Stimulated activated memory B cell treated with anti-CD40 and anti-IgM and Interleukin-4, amounts not matched to agents 10 μg/mL and 1 μg/mL and 100 μg/mL, for 72 hours (primary cell): ENCODE data around the gene MEGF8.

Experiments
- ATAC-seq: fragments of 150-1000 bp; cut with Tn5 transposase; 2 replicates; pipeline ENCODE4 v1.10.0; 2021
- H3K27ac Mint-ChIP-seq: one replicate; pipeline ENCODE4 v1.8.0; 2022; ENCODE audit warnings: mild to moderate bottlenecking, mixed read lengths
- H3K27me3 Mint-ChIP-seq: one replicate; pipeline ENCODE4 v1.8.0; 2022; ENCODE audit warnings: mixed read lengths
- H3K36me3 Mint-ChIP-seq: one replicate; pipeline ENCODE4 v1.8.0; 2022; ENCODE audit warnings: mixed read lengths
- H3K4me1 Mint-ChIP-seq: one replicate; pipeline ENCODE4 v1.8.0; 2022; ENCODE audit warnings: mixed read lengths
- H3K4me3 Mint-ChIP-seq: one replicate; pipeline ENCODE4 v1.8.0; 2022; ENCODE audit warnings: mild to moderate bottlenecking, moderate library complexity, mixed read lengths
- H3K9me3 Mint-ChIP-seq: one replicate; pipeline ENCODE4 v1.8.0; 2022; ENCODE audit warnings: mixed read lengths

The MEGF8 gene

GRCh38 chr19:42348211-42348610 is 22.8 kb downstream of the MEGF8 start:
- Mint-ChIP-seq H3K27me3 (no peaks in the 10 kb centered on the region), H3K4me1 (peaks cover 11% of the 10 kb centered on the region), H3K9me3 (no peaks in the 10 kb centered on the region), H3K27ac (no peak overlapping the region), H3K36me3 (peaks cover 49% of the 10 kb centered on the region), H3K4me3 (no peak overlapping the region)
- ATAC-seq = no peak

DNA sequence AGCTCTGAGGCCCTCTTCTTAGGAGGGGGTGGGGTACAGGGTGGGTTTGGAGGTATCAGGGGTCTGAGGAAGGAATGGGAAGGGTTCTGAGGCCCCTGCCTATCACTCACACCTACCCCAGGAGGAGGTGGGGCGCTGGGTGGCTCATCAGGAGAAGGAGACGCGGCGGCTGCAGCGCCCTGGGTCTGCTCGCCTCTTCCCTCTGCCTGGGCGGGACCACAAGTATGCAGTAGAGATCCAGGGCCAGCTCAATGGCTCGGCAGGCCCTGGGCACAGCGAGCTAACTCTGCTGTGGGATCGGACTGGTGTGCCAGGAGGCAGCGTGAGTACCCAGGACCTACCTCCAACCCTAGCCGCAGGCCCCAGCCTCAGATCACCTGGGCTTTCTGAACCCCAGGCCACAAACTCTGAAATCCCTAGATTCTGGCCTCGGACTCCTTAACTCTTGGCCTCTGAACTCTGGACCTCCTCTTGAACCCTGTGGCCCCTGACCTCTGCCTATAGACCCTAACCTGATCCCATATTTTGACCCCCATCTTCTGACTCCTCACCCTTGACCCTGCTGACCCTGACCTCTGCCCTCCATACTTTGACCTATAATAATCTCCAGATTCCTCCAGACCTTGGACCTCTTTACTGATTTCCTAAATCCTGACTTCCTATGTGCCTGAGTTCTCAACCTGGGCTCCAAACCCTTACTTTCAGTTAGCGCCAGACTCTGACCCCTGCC is 24.1 kb downstream of the MEGF8 start:
- no peak overlapping the region for H3K27ac Mint-ChIP-seq
- no peaks in the 10 kb centered on the region for H3K9me3 Mint-ChIP-seq
- peaks cover 11% of the 10 kb centered on the region for H3K4me1 Mint-ChIP-seq
- no peaks in the 10 kb centered on the region for H3K27me3 Mint-ChIP-seq
- H3K36me3 Mint-ChIP-seq = peaks cover 49% of the 10 kb centered on the region
- ATAC-seq = no peak
- H3K4me3 Mint-ChIP-seq = no peak overlapping the region

DNA sequence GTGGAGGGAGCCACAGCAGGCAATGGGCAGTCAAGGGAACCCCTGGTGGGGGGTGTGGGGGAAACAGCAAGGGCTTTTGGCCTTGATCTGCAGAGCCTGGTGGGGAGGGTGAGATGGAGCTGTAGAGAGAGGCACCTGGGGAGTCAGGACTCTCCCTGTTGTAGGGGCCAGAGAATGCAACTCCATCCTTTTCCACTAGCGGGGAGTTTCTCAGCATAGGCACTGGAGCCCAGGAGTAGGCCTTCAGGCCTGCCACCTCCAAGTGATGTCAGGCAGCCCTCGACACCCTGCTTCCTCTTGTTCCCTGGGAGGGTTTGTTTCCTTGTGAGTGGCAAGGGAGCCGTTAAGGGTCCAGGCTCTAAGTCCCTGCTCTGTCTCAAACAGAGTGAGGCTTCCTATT is 25.0 kb downstream of the MEGF8 start:
- H3K27ac Mint-ChIP-seq = no peak overlapping the region

DNA sequence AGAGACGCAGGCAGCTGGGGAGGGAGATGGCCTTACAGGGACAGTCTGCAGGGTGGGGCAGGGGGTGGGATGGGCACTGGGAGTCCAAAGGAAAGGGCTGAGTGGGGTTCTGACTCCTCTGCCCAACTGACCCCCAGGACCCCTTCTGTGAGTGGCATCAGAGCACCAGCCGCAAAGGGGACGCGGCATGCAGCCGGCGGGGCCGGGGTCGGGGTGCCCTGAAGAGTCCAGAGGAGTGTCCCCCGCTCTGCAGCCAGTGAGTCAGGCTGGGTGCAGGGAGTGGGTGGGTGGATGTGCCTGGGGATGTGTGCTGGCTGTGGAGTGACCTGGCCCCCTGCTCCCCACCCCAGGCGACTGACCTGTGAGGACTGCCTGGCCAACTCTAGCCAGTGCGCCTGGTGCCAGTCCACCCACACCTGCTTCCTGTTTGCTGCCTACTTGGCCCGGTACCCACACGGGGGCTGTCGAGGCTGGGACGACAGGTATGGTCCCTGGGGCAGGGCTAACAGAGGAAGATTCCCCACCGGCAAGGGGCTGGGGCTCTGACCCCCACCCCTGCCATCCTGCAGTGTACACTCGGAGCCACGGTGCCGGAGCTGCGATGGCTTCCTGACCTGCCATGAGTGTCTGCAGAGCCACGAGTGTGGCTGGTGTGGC is 25.8 kb downstream of the MEGF8 start:
- Mint-ChIP-seq H3K9me3 (no peaks in the 10 kb centered on the region), H3K4me1 (peaks cover 11% of the 10 kb centered on the region), H3K27me3 (no peaks in the 10 kb centered on the region), H3K36me3 (peaks cover 47% of the 10 kb centered on the region), H3K27ac (no peak overlapping the region), H3K4me3 (no peak overlapping the region)
- no peak for ATAC-seq

More for the DNA sequence above, 25.0 kb downstream of the MEGF8 start:
- no peaks in the 10 kb centered on the region for H3K9me3 Mint-ChIP-seq
- H3K4me3 Mint-ChIP-seq = no peak overlapping the region
- no peaks in the 10 kb centered on the region for H3K27me3 Mint-ChIP-seq
- H3K36me3 Mint-ChIP-seq = peaks cover 46% of the 10 kb centered on the region
- ATAC-seq = no peak
- peaks cover 11% of the 10 kb centered on the region for H3K4me1 Mint-ChIP-seq

DNA sequence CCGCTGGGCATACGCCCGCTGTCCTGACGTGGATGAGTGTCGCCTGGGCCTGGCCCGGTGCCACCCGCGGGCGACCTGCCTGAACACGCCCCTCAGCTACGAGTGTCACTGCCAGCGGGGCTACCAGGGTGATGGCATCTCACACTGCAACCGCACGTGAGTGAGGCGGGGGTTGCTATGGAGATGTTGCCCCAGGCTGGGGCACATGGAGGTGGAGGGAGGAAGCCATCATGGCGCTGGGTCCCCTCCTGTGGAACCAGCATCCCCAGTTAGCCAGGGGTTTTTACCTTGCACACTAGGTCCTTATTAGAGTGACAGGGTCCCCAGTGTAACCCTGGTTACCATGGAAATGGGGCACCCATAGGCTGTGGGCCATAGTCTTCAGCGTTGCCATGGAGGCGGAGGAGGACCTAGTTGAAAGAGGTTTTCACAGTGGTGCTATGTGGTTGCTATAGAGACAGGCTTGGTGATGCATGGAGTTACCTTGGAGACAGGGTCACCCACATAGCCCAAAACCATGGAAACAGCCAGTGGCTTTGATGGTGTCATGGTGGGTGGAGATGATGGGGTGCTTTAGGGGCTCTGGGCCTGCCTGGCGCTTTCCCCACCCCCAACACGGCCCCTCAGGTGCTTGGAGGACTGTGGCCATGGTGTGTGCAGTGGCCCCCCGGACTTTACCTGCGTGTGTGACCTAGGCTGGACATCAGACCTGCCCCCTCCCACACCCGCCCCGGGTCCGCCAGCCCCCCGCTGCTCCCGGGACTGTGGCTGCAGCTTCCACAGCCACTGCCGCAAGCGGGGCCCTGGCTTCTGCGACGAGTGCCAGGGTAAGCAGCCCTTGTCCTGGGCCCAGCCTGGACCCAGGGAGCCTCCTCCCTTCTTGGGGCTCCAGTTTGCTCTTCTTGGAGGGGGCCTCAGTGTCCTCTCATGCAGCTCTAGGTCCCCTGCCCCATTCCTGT is 27.1 kb downstream of the MEGF8 start:
- peaks cover 14% of the 10 kb centered on the region for H3K4me1 Mint-ChIP-seq
- H3K36me3 Mint-ChIP-seq = peaks cover 50% of the 10 kb centered on the region
- H3K4me3 Mint-ChIP-seq = no peak overlapping the region
- no peak overlapping the region for H3K27ac Mint-ChIP-seq
- peak; percentile 58 for ATAC-seq
- H3K27me3 Mint-ChIP-seq = no peaks in the 10 kb centered on the region
- H3K9me3 Mint-ChIP-seq = no peaks in the 10 kb centered on the region

DNA sequence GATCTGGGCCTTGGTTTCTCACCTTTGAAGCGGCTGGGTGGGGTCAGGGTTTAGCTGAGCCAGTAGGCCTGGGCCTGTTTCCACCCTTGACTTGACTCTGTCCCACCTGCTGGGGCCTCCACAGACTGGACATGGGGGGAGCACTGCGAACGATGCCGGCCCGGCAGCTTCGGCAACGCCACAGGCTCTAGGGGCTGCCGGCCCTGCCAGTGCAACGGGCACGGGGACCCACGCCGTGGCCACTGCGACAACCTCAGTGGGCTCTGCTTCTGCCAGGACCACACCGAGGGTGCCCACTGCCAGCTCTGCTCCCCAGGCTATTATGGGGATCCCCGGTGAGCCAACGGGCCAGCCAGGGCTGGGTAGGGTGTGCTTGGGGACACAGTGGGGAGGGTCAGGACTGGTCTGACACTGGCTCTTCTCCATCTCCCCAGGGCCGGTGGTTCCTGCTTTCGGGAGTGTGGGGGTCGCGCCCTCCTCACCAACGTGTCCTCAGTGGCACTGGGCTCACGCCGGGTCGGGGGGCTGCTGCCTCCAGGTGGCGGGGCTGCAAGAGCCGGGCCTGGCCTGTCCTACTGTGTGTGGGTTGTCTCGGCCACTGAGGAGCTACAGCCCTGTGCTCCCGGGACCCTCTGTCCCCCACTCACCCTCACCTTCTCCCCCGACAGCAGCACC is 28.0 kb downstream of the MEGF8 start:
- Mint-ChIP-seq H3K27ac (peak overlapping the region; percentile 6), H3K4me3 (no peak overlapping the region), H3K9me3 (no peaks in the 10 kb centered on the region), H3K36me3 (peaks cover 51% of the 10 kb centered on the region), H3K27me3 (no peaks in the 10 kb centered on the region), H3K4me1 (peaks cover 17% of the 10 kb centered on the region)
- ATAC-seq = no peak

GRCh38 chr19:42355896-42356295 is 30.5 kb downstream of the MEGF8 start:
- Mint-ChIP-seq H3K27ac (no peak overlapping the region), H3K36me3 (peaks cover 53% of the 10 kb centered on the region), H3K4me3 (no peak overlapping the region), H3K9me3 (no peaks in the 10 kb centered on the region), H3K27me3 (no peaks in the 10 kb centered on the region), H3K4me1 (peaks cover 17% of the 10 kb centered on the region)
- no peak for ATAC-seq

DNA sequence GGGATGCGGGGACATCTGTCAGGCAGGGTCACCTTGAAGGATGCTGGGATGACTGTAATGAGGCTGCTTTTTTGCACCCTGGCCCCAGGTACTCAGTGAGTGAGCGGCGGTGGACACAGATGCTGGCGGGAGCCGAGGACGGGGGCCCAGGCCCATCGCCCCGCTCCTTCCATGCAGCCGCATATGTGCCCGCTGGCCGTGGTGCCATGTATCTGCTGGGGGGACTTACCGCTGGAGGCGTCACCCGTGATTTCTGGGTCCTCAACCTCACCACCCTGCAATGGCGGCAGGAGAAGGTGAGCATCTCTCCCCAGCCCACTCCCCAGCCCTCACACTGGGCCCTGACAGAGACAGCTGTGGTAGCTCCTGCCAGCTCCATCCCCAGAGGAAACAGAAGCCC is 31.3 kb downstream of the MEGF8 start:
- Mint-ChIP-seq H3K27me3 (no peaks in the 10 kb centered on the region), H3K9me3 (no peaks in the 10 kb centered on the region), H3K27ac (no peak overlapping the region), H3K36me3 (peaks cover 58% of the 10 kb centered on the region), H3K4me3 (no peak overlapping the region), H3K4me1 (peaks cover 21% of the 10 kb centered on the region)
- ATAC-seq = no peak

DNA sequence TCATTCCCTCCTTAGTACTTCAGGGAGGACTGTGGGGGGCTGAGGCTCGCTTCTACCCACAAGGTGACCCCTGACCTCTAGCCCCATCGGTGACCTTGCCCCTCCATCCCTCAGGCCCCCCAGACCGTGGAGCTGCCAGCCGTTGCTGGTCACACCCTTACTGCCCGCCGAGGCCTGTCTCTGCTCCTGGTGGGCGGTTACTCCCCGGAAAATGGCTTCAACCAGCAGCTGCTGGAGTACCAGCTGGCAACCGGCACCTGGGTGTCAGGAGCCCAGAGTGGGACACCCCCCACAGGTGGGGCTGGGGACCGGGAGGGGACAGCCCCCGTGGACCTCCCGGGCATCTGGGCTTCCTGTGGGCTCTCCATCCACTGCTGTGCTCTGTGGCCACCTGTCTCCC is 31.9 kb downstream of the MEGF8 start:
- Mint-ChIP-seq H3K27me3 (no peaks in the 10 kb centered on the region), H3K9me3 (no peaks in the 10 kb centered on the region), H3K4me3 (no peak overlapping the region), H3K27ac (peak overlapping the region; percentile 49), H3K4me1 (peaks cover 17% of the 10 kb centered on the region), H3K36me3 (peaks cover 54% of the 10 kb centered on the region)
- ATAC-seq = no peak

- Mint-ChIP-seq H3K27me3 (no peaks in the 10 kb centered on the region), H3K27ac (peak overlapping the region; percentile 73), H3K4me3 (no peak overlapping the region), H3K36me3 (peaks cover 55% of the 10 kb centered on the region), H3K9me3 (no peaks in the 10 kb centered on the region), H3K4me1 (peaks cover 40% of the 10 kb centered on the region)
- no peak for ATAC-seq
These were observed 35.5 kb downstream of the MEGF8 start for GRCh38 chr19:42360787-42361544.

DNA sequence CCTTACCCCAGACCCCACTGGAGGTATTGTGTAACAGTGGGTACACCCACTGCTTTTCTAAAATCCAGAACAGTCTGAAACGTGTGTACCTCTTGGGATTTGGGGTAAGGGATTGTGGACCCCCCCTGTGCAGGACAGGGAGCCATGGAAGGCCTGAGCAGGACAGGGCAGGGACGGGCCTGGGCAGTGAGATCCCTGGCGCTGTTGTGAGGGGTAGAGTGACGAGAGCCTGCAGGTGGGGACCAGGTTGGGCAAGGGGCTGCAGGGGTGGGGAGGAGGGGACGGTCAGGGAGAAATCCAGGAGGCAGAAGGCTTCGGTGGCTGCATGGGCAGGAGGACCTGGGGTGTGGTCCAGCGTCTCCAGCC is 36.1 kb downstream of the MEGF8 start:
- no peak overlapping the region for H3K4me3 Mint-ChIP-seq
- H3K27ac Mint-ChIP-seq = peak overlapping the region; percentile 73
- no peaks in the 10 kb centered on the region for H3K27me3 Mint-ChIP-seq
- ATAC-seq = no peak
- H3K9me3 Mint-ChIP-seq = no peaks in the 10 kb centered on the region
- peaks cover 44% of the 10 kb centered on the region for H3K4me1 Mint-ChIP-seq
- peaks cover 50% of the 10 kb centered on the region for H3K36me3 Mint-ChIP-seq

- no peak for ATAC-seq
- H3K27me3 Mint-ChIP-seq = no peaks in the 10 kb centered on the region
- no peaks in the 10 kb centered on the region for H3K9me3 Mint-ChIP-seq
These were observed 36.9 kb downstream of the MEGF8 start for GRCh38 chr19:42362342-42362741.

GRCh38 chr19:42362891-42363440 is 37.5 kb downstream of the MEGF8 start:
- H3K27ac Mint-ChIP-seq = peak overlapping the region; percentile 79
- H3K4me3 Mint-ChIP-seq = no peak overlapping the region
- H3K9me3 Mint-ChIP-seq = no peaks in the 10 kb centered on the region
- no peak for ATAC-seq
- no peaks in the 10 kb centered on the region for H3K27me3 Mint-ChIP-seq
- peaks cover 40% of the 10 kb centered on the region for H3K4me1 Mint-ChIP-seq
- H3K36me3 Mint-ChIP-seq = peaks cover 48% of the 10 kb centered on the region

More at GRCh38 chr19:42362342-42362741, 36.9 kb downstream of the MEGF8 start:
- Mint-ChIP-seq H3K4me3 (no peak overlapping the region), H3K36me3 (peaks cover 48% of the 10 kb centered on the region), H3K27ac (no peak overlapping the region), H3K4me1 (peaks cover 46% of the 10 kb centered on the region)
